NT2/D1 (cell line): ENCODE data around the gene KCNE2.

Experiments
- DNase-seq: peaks from one replicate; pipeline ENCODE4 v3.0.0-alpha.2; 2011; ENCODE audit warnings: low read depth, low spot score
- H3K27me3 ChIP-seq: 2 replicates; pipeline ENCODE4 v1.6.0; 2011; ENCODE audit warnings: mild to moderate bottlenecking; ENCODE audit not compliant: insufficient read length, insufficient read depth
- H3K36me3 ChIP-seq: 2 replicates; pipeline ENCODE4 v1.6.1; 2011; ENCODE audit warnings: mild to moderate bottlenecking, low read length, mixed read lengths; ENCODE audit not compliant: insufficient read depth, insufficient read length
- H3K4me1 ChIP-seq: 2 replicates; pipeline ENCODE4 v1.5.1; 2011; ENCODE audit not compliant: insufficient read depth, insufficient read length
- H3K4me3 ChIP-seq: 2 replicates; pipeline ENCODE4 v1.5.1; 2011; ENCODE audit warnings: low read depth; ENCODE audit not compliant: insufficient read length
- H3K9ac ChIP-seq: 2 replicates; pipeline ENCODE4 v1.6.0; 2011; ENCODE audit warnings: low read depth; ENCODE audit not compliant: insufficient read length
- H3K9me3 ChIP-seq: 2 replicates; pipeline ENCODE4 v1.5.1; 2011; ENCODE audit warnings: mild to moderate bottlenecking, low read length; ENCODE audit not compliant: insufficient read depth
- SUZ12 ChIP-seq: IDR thresholded peaks from 2 replicates; pipeline ENCODE4 v1.6.1; 2011; ENCODE audit not compliant: insufficient read length, insufficient read depth; ENCODE audit errors: extremely low read depth
- YY1 ChIP-seq: IDR thresholded peaks from 2 replicates; pipeline ENCODE4 v1.6.1; 2011; ENCODE audit not compliant: insufficient read length, insufficient read depth
- ZNF274 ChIP-seq: IDR thresholded peaks from 2 replicates; pipeline ENCODE4 v1.6.1; 2011; ENCODE audit warnings: mild to moderate bottlenecking, low read depth, low read length

Gene KCNE2

DNA sequence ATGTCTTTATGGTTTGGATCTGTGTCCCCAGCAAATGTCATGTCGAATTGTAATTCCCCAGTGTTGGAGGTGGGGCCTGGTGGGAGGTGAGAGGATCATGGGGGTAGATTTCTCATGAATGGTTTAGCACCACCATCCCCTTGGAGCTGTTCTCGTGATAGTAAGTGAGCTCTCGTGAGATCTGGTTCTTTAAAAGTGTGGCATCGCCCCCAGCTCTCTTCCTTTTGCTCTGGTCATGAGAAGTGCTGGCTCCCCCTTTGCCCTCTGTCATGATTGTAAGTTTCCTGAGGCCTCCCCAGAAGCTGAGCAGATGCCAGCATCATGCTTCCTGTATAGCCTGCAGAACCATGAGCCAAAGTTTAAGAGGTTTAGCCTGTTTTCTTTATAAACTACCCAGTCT, 11.2 kb upstream of the KCNE2 start:
- Histone ChIP-seq H3K9ac (no peak overlapping the region), H3K36me3 (no peaks in the 10 kb centered on the region), H3K9me3 (no peaks in the 10 kb centered on the region), H3K27me3 (no peaks in the 10 kb centered on the region), H3K4me3 (no peak overlapping the region), H3K4me1 (no peaks in the 10 kb centered on the region)
- DNase-seq: no peak
- TF ChIP-seq ZNF274 (no peak), YY1 (no peak), SUZ12 (no peak)

DNA sequence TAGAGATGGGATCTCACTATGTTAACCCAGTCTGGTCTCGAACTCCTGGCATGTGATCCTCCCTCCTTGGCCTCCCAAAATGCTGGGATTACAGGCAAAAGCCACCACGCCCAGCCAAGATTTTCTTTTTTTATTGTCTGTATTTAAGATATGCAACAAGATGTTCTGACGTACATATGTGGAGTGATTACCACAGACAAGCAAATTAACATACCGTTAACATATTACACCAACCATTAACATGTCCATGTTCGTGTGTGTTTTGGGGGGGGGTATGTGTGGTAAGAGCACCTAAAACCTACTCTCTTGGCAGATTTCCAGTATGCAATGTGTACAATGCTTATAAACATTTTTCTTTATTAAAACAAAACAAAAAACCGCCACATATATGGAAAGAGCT, 10.6 kb upstream of the KCNE2 start:
- H3K27me3 ChIP-seq: no peaks in the 10 kb centered on the region
- no peak overlapping the region for H3K4me3 ChIP-seq
- TF ChIP-seq SUZ12: no peak
- no peak for TF ChIP-seq ZNF274
- TF ChIP-seq YY1: no peak
- H3K9me3 ChIP-seq: no peaks in the 10 kb centered on the region
- H3K36me3 ChIP-seq: no peaks in the 10 kb centered on the region
- DNase-seq: no peak
- no peak overlapping the region for H3K9ac ChIP-seq
- H3K4me1 ChIP-seq: no peaks in the 10 kb centered on the region

- H3K9ac ChIP-seq: no peak overlapping the region
- DNase-seq: no peak
- H3K36me3 ChIP-seq: no peaks in the 10 kb centered on the region
- TF ChIP-seq SUZ12 (no peak), YY1 (no peak), ZNF274 (no peak)
- H3K4me3 ChIP-seq: no peak overlapping the region
- H3K9me3 ChIP-seq: 0 out of 2 replicates have a peak, but pooled peaks cover 3% of the 10 kb centered on the region
- no peaks in the 10 kb centered on the region for H3K27me3 ChIP-seq
- no peaks in the 10 kb centered on the region for H3K4me1 ChIP-seq
These were observed 9.0 kb upstream of the KCNE2 start for GRCh38 chr21:34354836-34355235.

GRCh38 chr21:34355570-34355969, 8.2 kb upstream of the KCNE2 start:
- H3K9me3 ChIP-seq: 0 out of 2 replicates have a peak, but pooled peaks cover 3% of the 10 kb centered on the region
- no peaks in the 10 kb centered on the region for H3K27me3 ChIP-seq
- TF ChIP-seq ZNF274 (no peak), YY1 (no peak), SUZ12 (no peak)
- H3K4me3 ChIP-seq: no peak overlapping the region
- H3K36me3 ChIP-seq: no peaks in the 10 kb centered on the region
- H3K4me1 ChIP-seq: no peaks in the 10 kb centered on the region
- H3K9ac ChIP-seq: no peak overlapping the region
- no peak for DNase-seq

DNA sequence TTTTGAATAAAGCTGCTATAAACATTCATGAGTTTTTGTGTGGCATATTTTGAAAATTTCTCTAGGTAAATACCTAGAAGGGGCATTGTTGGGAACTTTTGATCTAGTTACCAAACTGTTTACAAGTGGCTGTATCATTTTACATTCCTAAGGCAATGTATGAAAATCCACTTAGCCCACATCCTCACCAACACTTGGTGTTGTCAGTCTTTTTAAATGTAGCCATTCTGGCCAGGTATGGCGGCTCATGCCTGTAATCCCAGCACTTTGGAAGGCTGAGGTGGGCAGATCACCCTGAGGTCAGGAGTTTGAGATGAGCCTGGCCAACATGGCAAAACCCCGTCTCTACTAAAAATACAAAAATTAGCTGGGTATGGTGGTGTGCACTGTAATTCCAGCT, 5.9 kb upstream of the KCNE2 start:
- Histone ChIP-seq H3K4me1 (no peaks in the 10 kb centered on the region), H3K36me3 (no peaks in the 10 kb centered on the region), H3K9ac (no peak overlapping the region), H3K27me3 (no peaks in the 10 kb centered on the region), H3K4me3 (no peak overlapping the region), H3K9me3 (0 out of 2 replicates have a peak, but pooled peaks cover 3% of the 10 kb centered on the region)
- TF ChIP-seq SUZ12 (no peak), YY1 (no peak), ZNF274 (no peak)
- no peak for DNase-seq

DNA sequence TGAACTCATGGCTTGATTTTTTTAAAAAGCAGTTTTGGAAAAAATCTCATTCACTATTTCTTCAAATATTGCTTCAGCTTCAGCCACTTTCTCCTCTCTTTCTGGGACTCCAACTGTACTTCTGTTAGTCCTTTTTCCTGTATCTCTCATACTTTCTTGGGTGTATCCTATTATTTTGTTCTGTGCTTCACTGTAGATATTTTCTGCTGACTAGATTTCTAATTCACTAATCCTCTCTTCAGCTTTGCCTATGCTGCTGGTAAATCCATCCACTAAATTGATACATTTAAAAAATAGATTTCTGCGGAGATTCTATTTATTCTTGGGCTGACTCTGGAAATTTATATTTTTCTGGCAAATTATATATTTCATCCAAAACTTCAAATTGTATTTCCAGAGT, 4.9 kb upstream of the KCNE2 start:
- Histone ChIP-seq H3K4me3 (no peak overlapping the region), H3K9ac (no peak overlapping the region), H3K9me3 (0 out of 2 replicates have a peak, but pooled peaks cover 3% of the 10 kb centered on the region), H3K36me3 (no peaks in the 10 kb centered on the region), H3K27me3 (no peaks in the 10 kb centered on the region), H3K4me1 (no peaks in the 10 kb centered on the region)
- DNase-seq: no peak
- TF ChIP-seq SUZ12 (no peak), YY1 (no peak), ZNF274 (no peak)

DNA sequence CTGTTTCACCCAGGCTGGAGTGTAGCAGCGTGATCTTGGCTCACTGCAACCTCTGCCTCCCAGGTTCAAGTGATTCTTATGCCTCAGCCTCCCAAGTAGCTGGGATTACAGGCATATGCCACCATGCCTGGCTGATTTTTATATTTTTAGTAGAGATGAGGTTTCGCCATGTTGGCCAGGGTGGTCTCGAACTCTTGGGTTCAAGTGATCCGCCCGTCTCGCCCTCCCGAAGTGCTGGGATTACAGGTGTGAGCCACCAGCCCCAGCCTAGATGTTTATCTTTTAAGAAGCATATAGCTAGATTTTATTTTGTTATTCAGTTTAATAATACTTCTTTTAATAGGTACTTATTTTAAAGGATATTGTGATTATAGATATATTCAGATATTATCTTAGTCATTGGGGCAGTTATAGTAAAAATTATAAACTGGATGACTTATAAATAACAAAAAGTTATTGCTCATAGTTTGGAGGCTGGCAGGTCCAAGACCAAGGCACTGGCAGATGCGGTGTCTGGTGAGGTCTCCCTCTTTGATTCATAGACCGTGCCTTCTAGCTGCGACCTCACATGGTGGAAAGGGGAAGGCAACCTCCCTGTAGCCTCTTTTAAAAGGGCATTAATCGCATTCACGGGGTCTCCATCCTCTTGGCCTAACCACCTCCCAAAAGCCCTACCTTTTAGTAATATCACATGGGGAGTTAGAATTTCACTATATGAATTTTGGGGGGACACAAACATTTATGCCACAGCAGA, 3.1 kb upstream of the KCNE2 start:
- H3K36me3 ChIP-seq: no peaks in the 10 kb centered on the region
- H3K9me3 ChIP-seq: 0 out of 2 replicates have a peak, but pooled peaks cover 3% of the 10 kb centered on the region
- no peak for TF ChIP-seq SUZ12
- no peak for TF ChIP-seq YY1
- no peak for TF ChIP-seq ZNF274
- no peak overlapping the region for H3K9ac ChIP-seq
- no peak overlapping the region for H3K4me3 ChIP-seq
- DNase-seq: no peak
- no peaks in the 10 kb centered on the region for H3K4me1 ChIP-seq
- H3K27me3 ChIP-seq: no peaks in the 10 kb centered on the region

GRCh38 chr21:34362136-34362444, 1.7 kb upstream of the KCNE2 start:
- no peak for DNase-seq
- Histone ChIP-seq H3K4me3 (no peak overlapping the region), H3K36me3 (no peaks in the 10 kb centered on the region)

More at GRCh38 chr21:34362136-34362444, 1.7 kb upstream of the KCNE2 start:
- 0 out of 2 replicates have a peak, but pooled peaks cover 3% of the 10 kb centered on the region for H3K9me3 ChIP-seq
- no peak overlapping the region for H3K9ac ChIP-seq
- no peaks in the 10 kb centered on the region for H3K4me1 ChIP-seq
- TF ChIP-seq SUZ12 (no peak), YY1 (no peak), ZNF274 (no peak)
- H3K27me3 ChIP-seq: no peaks in the 10 kb centered on the region
